ENCODE measurements around the gene ACO2. TPM values are rescaled to one million over a fixed set of nuclear protein-coding genes. Genes with fewer than 3 reads are reported as not detected.
A peak's percentile ranks its signal among the peaks of the same experiment; 100 is the strongest.

The ACO2 gene
- total RNA-seq, 1 experiment from 2014 or later: 66.6 TPM

- Histone ChIP-seq H3K23me2 (ENCODE audit: insufficient read length, low read depth, low read length, poor library complexity, severe bottlenecking) (no peaks in the 10 kb centered on the region), H2BK5ac (ENCODE audit: insufficient read length, low read length) (no peak overlapping the region), H2BK15ac (ENCODE audit: low read depth, low read length) (no peak overlapping the region), H3K4ac (ENCODE audit: low read depth, low read length) (no peak overlapping the region), H3K79me1 (ENCODE audit: insufficient read depth, low read depth, low read length, poor library complexity, severe bottlenecking) (no peaks in the 10 kb centered on the region), H3K4me1 (ENCODE audit: insufficient read depth, low read length) (no peaks in the 10 kb centered on the region), H3K23ac (ENCODE audit: insufficient read length, low read depth, low read length) (no peak overlapping the region), H3K79me2 (ENCODE audit: insufficient read depth, low read length) (no peaks in the 10 kb centered on the region), H4K8ac (replicated peaks; ENCODE audit: insufficient read length, low read depth, low read length) (no peak overlapping the region), H3K27ac (ENCODE audit: insufficient read length, low read depth, low read length) (no peak overlapping the region), H2AK5ac (ENCODE audit: insufficient read length, low read length) (no peak overlapping the region), H3K9me3 (ENCODE audit: control insufficient read depth, low read depth, low read length) (no peaks in the 10 kb centered on the region), H3T11ph (ENCODE audit: low read length) (no peak overlapping the region), H3K4me2 (ENCODE audit: insufficient read depth, insufficient read length, low read length) (no peak overlapping the region), H3K56ac (ENCODE audit: insufficient read length, low read depth, low read length) (no peak overlapping the region), H4K91ac (ENCODE audit: insufficient read length, low read depth, low read length) (no peak overlapping the region), H3K14ac (ENCODE audit: insufficient read depth, low read length) (no peak overlapping the region), H3K18ac (ENCODE audit: insufficient read length, low read depth, low read length) (no peak overlapping the region), H2BK120ac (ENCODE audit: low read depth, low read length, poor library complexity, severe bottlenecking) (no peak overlapping the region), H4K5ac (ENCODE audit: insufficient read length, low read depth, low read length) (no peak overlapping the region), H2AFZ (ENCODE audit: low read length) (no peak overlapping the region), H2BK12ac (ENCODE audit: insufficient read length, low read depth, low read length) (no peak overlapping the region), H3K9ac (ENCODE audit: extremely low read depth, insufficient read length, low read length) (no peak overlapping the region), H2BK20ac (ENCODE audit: low read depth, low read length, poor library complexity, severe bottlenecking) (no peak overlapping the region), H3K27me3 (ENCODE audit: insufficient read depth, low read length) (no peaks in the 10 kb centered on the region), H4K20me1 (ENCODE audit: control insufficient read depth, insufficient read depth, insufficient read length) (no peaks in the 10 kb centered on the region)
- DNase-seq: no peak
- H3K4me3 Mint-ChIP-seq: no peak overlapping the region; a peak in 1 of 5 replicates
- WGBS (ENCODE audit: extremely low coverage, insufficient read length, low lambda C conversion rate): no CpG with 5 or more reads among the region's 13 CpGs
- peaks cover 5% of the 10 kb centered on the region for H3K27me3 Mint-ChIP-seq (ENCODE audit: low read depth)
- TF ChIP-seq CTCF (conservative IDR thresholded peaks at IDR 0.05): no peak
- 0 out of 4 replicates have a peak, but pooled peaks cover 0 to 2% of the 10 kb centered on the region in 2 experiments for H3K4me1 Mint-ChIP-seq
- peaks cover 21 to 50% (median 34%) of the 10 kb centered on the region in 3 experiments for H3K36me3 Mint-ChIP-seq (ENCODE audit: insufficient read depth in 1 of 3, low read depth in 3 of 3)
- peak overlapping the region in 2 of 3 experiments; percentile 61 to 84; a peak in 4 of 7 replicates for H3K27ac Mint-ChIP-seq
- no peaks in the 10 kb centered on the region for H3K9me3 Mint-ChIP-seq
Observed at GRCh38 chr22:41524251-41524661, 55.3 kb downstream of the ACO2 start.

All from H9 (cell line).